Endothelial cell of umbilical vein (primary cell): ENCODE measurements around the gene MBLAC1. TPM values are rescaled to one million over a fixed set of nuclear protein-coding genes. Genes with fewer than 3 reads are reported as not detected.

Source experiments
- BruUV-seq: library from RNA; stranded (reverse); fragments of 400-500 nt; replicated peaks from 2 replicates; lab custom pipeline; 2021; lab: Mats Ljungman, UMichigan
- CTCF ChIA-PET: fragments of 300-600, 350-600 bp; sonication (Branson Sonifier 250); formaldehyde crosslinking; loops from one replicate; lab custom pipeline; 2021; ENCODE audit warnings: antibody characterized with exemption, inconsistent platforms; lab: Charles Lee
- POLR2A ChIA-PET: fragments of 300-600, 350-600 bp; sonication (Branson Sonifier 250); formaldehyde crosslinking; loops from one replicate; lab custom pipeline; 2021; ENCODE audit warnings: antibody characterized with exemption, inconsistent platforms; lab: Charles Lee
- DNase-seq: peaks from one replicate; pipeline ENCODE4 v3.0.0-alpha.2; 2011; ENCODE audit warnings: low read depth, low spot score
- FAIRE-seq: peaks from 2 replicates; lab custom pipeline; 2011; peaks lifted over from hg19 to GRCh38; lab: Jason Lieb, UNC
- H2AFZ ChIP-seq: 2 replicates; pipeline ENCODE4 v1.6.0; 2012; ENCODE audit warnings: low read depth, low read length, control low read depth, inconsistent platforms
- H3K27ac ChIP-seq: 2 replicates; pipeline ENCODE4 v1.5.1; 2011; ENCODE audit warnings: low read depth, mild to moderate bottlenecking, control low read depth, low read length, moderate library complexity; ENCODE audit not compliant: insufficient read depth
- H3K27me3 ChIP-seq, 2 experiments: 2 replicates each; pipeline versions ENCODE4 v1.6.0 to v1.6.1; 2011; ENCODE audit warnings: low read length in 2 of 2, mixed read lengths in 1 of 2; ENCODE audit not compliant: control insufficient read depth in 2 of 2, insufficient read depth in 2 of 2
- H3K36me3 ChIP-seq, 2 experiments: 2 replicates in 1 of 2; 3 replicates in 1 of 2; pipeline ENCODE4 v1.5.1; 2011; ENCODE audit warnings: low read length in 2 of 2, mild to moderate bottlenecking in 1 of 2, moderate library complexity in 1 of 2; ENCODE audit not compliant: control insufficient read depth in 2 of 2, insufficient read depth in 2 of 2; ENCODE audit errors: extremely low read depth in 1 of 2
- H3K4me1 ChIP-seq: 3 replicates; pipeline ENCODE4 v1.5.1; 2011; ENCODE audit warnings: mild to moderate bottlenecking, low read length; ENCODE audit not compliant: control insufficient read depth, insufficient read depth; ENCODE audit errors: extremely low read depth
- H3K4me2 ChIP-seq: 2 replicates; pipeline ENCODE4 v1.6.1; 2011; ENCODE audit warnings: low read length, control low read depth, mixed read lengths; ENCODE audit not compliant: insufficient read depth
- H3K4me3 ChIP-seq, 3 experiments: fragments of 200-600 bp in 1 of 3; sonication (generic), shearing (Covaris generic) in 1 of 3; replicated peaks in 1 of 3; 2 replicates each; pipeline ENCODE4 v1.5.1; 2011 to 2016; ENCODE audit warnings: control low read depth in 3 of 3, low read length in 3 of 3, mild to moderate bottlenecking in 2 of 3, inconsistent platforms in 1 of 3, low read depth in 1 of 3, moderate library complexity in 1 of 3; ENCODE audit not compliant: insufficient read depth in 1 of 3
- H3K79me2 ChIP-seq: 2 replicates; pipeline ENCODE4 v1.6.0; 2012; ENCODE audit warnings: low read length, inconsistent platforms; ENCODE audit not compliant: control insufficient read depth, insufficient read depth
- H3K9ac ChIP-seq: replicated peaks from 2 replicates; pipeline ENCODE3; 2011; ENCODE audit warnings: low read length, control low read depth; ENCODE audit not compliant: insufficient read depth; ENCODE audit errors: extremely low read depth
- H3K9me1 ChIP-seq: replicated peaks from 3 replicates; pipeline ENCODE4 v1.6.0; 2011; ENCODE audit warnings: mild to moderate bottlenecking, low read length; ENCODE audit not compliant: control insufficient read depth, insufficient read depth; ENCODE audit errors: extremely low read depth
- H3K9me3 ChIP-seq: replicated peaks from 2 replicates; pipeline ENCODE4 v1.5.1; 2012; ENCODE audit warnings: low read length, inconsistent platforms; ENCODE audit not compliant: control insufficient read depth, insufficient read depth
- H4K20me1 ChIP-seq: replicated peaks from 2 replicates; pipeline ENCODE3; 2011; ENCODE audit warnings: mild to moderate bottlenecking, low read length; ENCODE audit not compliant: control insufficient read depth, insufficient read depth; ENCODE audit errors: extremely low read depth
- EZH2 ChIP-seq: IDR thresholded peaks from 2 replicates; pipeline ENCODE4 v1.6.1; 2012; ENCODE audit warnings: borderline replicate concordance, low read depth, mild to moderate bottlenecking, moderate library complexity, low read length, inconsistent platforms; ENCODE audit not compliant: severe bottlenecking
- FOS ChIP-seq: IDR thresholded peaks from 2 replicates; pipeline ENCODE4 v1.6.1; 2011; ENCODE audit warnings: mild to moderate bottlenecking, low read length, moderate library complexity, borderline replicate concordance; ENCODE audit not compliant: insufficient read depth
- GATA2 ChIP-seq: IDR thresholded peaks from 2 replicates; pipeline ENCODE4 v1.7.0; 2011; ENCODE audit warnings: low read depth, mild to moderate bottlenecking, moderate library complexity, mixed read lengths, low read length; ENCODE audit not compliant: insufficient read length, insufficient read depth
- JUN ChIP-seq: IDR thresholded peaks from 2 replicates; pipeline ENCODE4 v1.6.1; 2011; ENCODE audit warnings: borderline replicate concordance, low read depth; ENCODE audit not compliant: insufficient read length, insufficient read depth
- MAX ChIP-seq: IDR thresholded peaks from 2 replicates; pipeline ENCODE4 v1.6.1; 2011; ENCODE audit not compliant: insufficient read depth, insufficient read length
- MYC ChIP-seq: IDR thresholded peaks from one replicate; pipeline ENCODE4 v1.6.1; 2011; ENCODE audit warnings: mild to moderate bottlenecking, low read depth, low read length
- POLR2A ChIP-seq: IDR thresholded peaks from 2 replicates; pipeline ENCODE4 v1.6.1; 2012; ENCODE audit warnings: low read depth, mild to moderate bottlenecking, control low read depth, low read length
- POLR2AphosphoS5 ChIP-seq: IDR thresholded peaks from 2 replicates; pipeline ENCODE4 v1.6.1; 2012; ENCODE audit warnings: low read depth, mild to moderate bottlenecking, control low read depth, low read length, moderate library complexity; ENCODE audit not compliant: insufficient read depth
- dilution Hi-C: fragments of 300-500 bp; cut with MboI; formaldehyde crosslinking; loops from one replicate; pipeline ENCODE4 v1.15.0; 2019; ENCODE audit warnings: low sequenced_read_pairs; ENCODE audit not compliant: extremely low pct_ligation_motif_present
- intact Hi-C: fragments of 100-400 bp; cut with micrococcal nuclease; formaldehyde crosslinking; loops from one replicate; pipeline ENCODE4 v1.10.0; 2022
- polyA plus RNA-seq, 4 experiments: library from polyadenylated mRNA; depleted of rRNA in 3 of 4; stranded (reverse) in 3 of 4; unstranded in 1 of 4; fragments of >200 nt; gene quantifications; 2 replicates each; pipeline versions ENCODE4 v1.2.1 to v1.2.3, GENCODE V29; 2011 to 2012; ENCODE audit warnings: missing spikeins in 1 of 4
- total RNA-seq: library from RNA; stranded (reverse); gene quantifications from 2 replicates; pipeline ENCODE4 v1.2.3, GENCODE V29; 2021
- TF ChIP-seq, protein P1 (sequence below), 2 donors: IDR thresholded peaks; 1 replicate in 1 of 2; 2 replicates in 1 of 2; pipeline ENCODE4 v1.5.1; 2011; ENCODE audit warnings: low read length in 2 of 2, mild to moderate bottlenecking in 2 of 2, moderate library complexity in 2 of 2, control low read depth in 1 of 2, inconsistent platforms in 1 of 2, low read depth in 1 of 2; ENCODE audit not compliant: insufficient read depth in 1 of 2; ENCODE audit errors: extremely low read depth in 1 of 2

Gene MBLAC1
- total and polyA plus RNA-seq, 2 donors (not counting 3 experiments of a cell fraction or from before 2014, with no cell fraction given) = 1.8 to 2.1 TPM

GRCh38 chr7:100091411-100092181 is 35.2 kb upstream of the MBLAC1 start:
- FAIRE-seq (peak; percentile 8), DNase-seq (no peak)
- no peak overlapping the region for H3K9ac ChIP-seq
- ChIA-PET POLR2A (interaction anchor here (1.9 kb wide), 1 partner anchor 10 kb away, joined by 4 read pairs; the partner anchor contains the start of genes AP4M1 and MCM7), CTCF (interaction anchor here (1.1 kb wide), 1 partner anchor 9 kb away, joined by 4 read pairs; no protein-coding TSS in a partner anchor)
- H3K9me3 ChIP-seq = no peaks in the 10 kb centered on the region
- no peaks in the 10 kb centered on the region for H3K9me1 ChIP-seq
- no peaks in the 10 kb centered on the region for H3K27me3 ChIP-seq
- no peaks in the 10 kb centered on the region for H4K20me1 ChIP-seq
- peaks cover 33% of the 10 kb centered on the region for H3K4me1 ChIP-seq
- H3K36me3 ChIP-seq = peaks cover 31 to 38% of the 10 kb centered on the region in 2 experiments
- H3K79me2 ChIP-seq = peaks cover 27% of the 10 kb centered on the region
- intact Hi-C loops = no loop called here
- no peak overlapping the region for H3K4me2 ChIP-seq
- no TSS peak for BruUV-seq
- no peak overlapping the region for H3K4me3 ChIP-seq
- H2AFZ ChIP-seq = no peak overlapping the region
- no peak for TF ChIP-seq JUN
- TF ChIP-seq POLR2AphosphoS5 = no peak
- peak; percentile 15 for TF ChIP-seq POLR2A
- TF ChIP-seq EZH2 = no peak
- TF ChIP-seq MAX = no peak
- TF ChIP-seq MYC = no peak
- no peak for TF ChIP-seq GATA2
- TF ChIP-seq, protein P1, sequence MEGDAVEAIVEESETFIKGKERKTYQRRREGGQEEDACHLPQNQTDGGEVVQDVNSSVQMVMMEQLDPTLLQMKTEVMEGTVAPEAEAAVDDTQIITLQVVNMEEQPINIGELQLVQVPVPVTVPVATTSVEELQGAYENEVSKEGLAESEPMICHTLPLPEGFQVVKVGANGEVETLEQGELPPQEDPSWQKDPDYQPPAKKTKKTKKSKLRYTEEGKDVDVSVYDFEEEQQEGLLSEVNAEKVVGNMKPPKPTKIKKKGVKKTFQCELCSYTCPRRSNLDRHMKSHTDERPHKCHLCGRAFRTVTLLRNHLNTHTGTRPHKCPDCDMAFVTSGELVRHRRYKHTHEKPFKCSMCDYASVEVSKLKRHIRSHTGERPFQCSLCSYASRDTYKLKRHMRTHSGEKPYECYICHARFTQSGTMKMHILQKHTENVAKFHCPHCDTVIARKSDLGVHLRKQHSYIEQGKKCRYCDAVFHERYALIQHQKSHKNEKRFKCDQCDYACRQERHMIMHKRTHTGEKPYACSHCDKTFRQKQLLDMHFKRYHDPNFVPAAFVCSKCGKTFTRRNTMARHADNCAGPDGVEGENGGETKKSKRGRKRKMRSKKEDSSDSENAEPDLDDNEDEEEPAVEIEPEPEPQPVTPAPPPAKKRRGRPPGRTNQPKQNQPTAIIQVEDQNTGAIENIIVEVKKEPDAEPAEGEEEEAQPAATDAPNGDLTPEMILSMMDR (IDR thresholded peaks at IDR 0.05; ENCODE audit: extremely low read depth in 1 of 2, insufficient read depth in 1 of 2, low read depth in 1 of 2, low read length in 2 of 2) = peak in 1 of 2 donors; percentile 2
- TF ChIP-seq FOS = no peak
- dilution Hi-C loops = no loop called here
- H3K27ac ChIP-seq = no peak overlapping the region
